Astrocyte of the cerebellum (primary cell): ENCODE data around the gene MTX1.

ENCODE experiments used
- DNase-seq: peaks from one replicate; pipeline ENCODE4 v3.0.0-alpha.2; 2011; ENCODE audit warnings: low read depth
- H3K4me3 ChIP-seq: 2 replicates; pipeline ENCODE4 v1.5.1; 2011; ENCODE audit warnings: mild to moderate bottlenecking, low read depth, low read length, moderate library complexity
- CTCF ChIP-seq: IDR thresholded peaks from 2 replicates; pipeline ENCODE4 v1.5.1; 2012; ENCODE audit warnings: low read length, low read depth, moderate library complexity, mild to moderate bottlenecking; ENCODE audit errors: missing control alignments
- in situ Hi-C: cut with HindIII; loops from 2 replicates; pipeline ENCODE4 v1.10.0; 2017; ENCODE audit warnings: low sequenced_read_pairs

Gene MTX1

GRCh38 chr1:155170806-155171205 is 37.7 kb upstream of the MTX1 start:
- DNase-seq, result no peak
- TF ChIP-seq CTCF, result no peak
- no peak overlapping the region for H3K4me3 ChIP-seq
- in situ Hi-C loops, result no loop called here

GRCh38 chr1:155171836-155172731 is 36.4 kb upstream of the MTX1 start:
- H3K4me3 ChIP-seq, result peak overlapping the region; percentile 96
- in situ Hi-C loops, result no loop called here
- TF ChIP-seq CTCF, result no peak
- no peak for DNase-seq

- peak; percentile 91 for DNase-seq
- in situ Hi-C loops, result no loop called here
- peak within 1 kb of the TSS; percentile 96 for H3K4me3 ChIP-seq
- TF ChIP-seq CTCF, result peak; percentile 93
Observed at GRCh38 chr1:155172732-155173477, 35.6 kb upstream of the MTX1 start, which contains the start of gene KRTCAP2. Gene KRTCAP2 (minus strand): TSS chr1:155173304. CDS start chr1:155173224, 80 bp downstream.

GRCh38 chr1:155173478-155174323 is 34.8 kb upstream of the MTX1 start, which contains the start of gene TRIM46:
Gene TRIM46 (plus strand): TSS chr1:155173849. CDS start chr1:155173967, 118 bp downstream.
- in situ Hi-C loops, result no loop called here
- no peak for TF ChIP-seq CTCF
- peak within 1 kb of the TSS; percentile 96 for H3K4me3 ChIP-seq
- DNase-seq, result no peak

- no peak for TF ChIP-seq CTCF
- in situ Hi-C loops, result no loop called here
- DNase-seq, result no peak
- H3K4me3 ChIP-seq, result peak overlapping the region; percentile 96
Observed at GRCh38 chr1:155174324-155175280, 33.9 kb upstream of the MTX1 start.
